ENCODE measurements around the gene ZNF235. TPM values are rescaled to one million over a fixed set of nuclear protein-coding genes. Genes with fewer than 3 reads are reported as not detected.
"Not testable (repeated sequence)": the region's sequence is repeated elsewhere in the genome, so short reads cannot be mapped to it uniquely, and the experiment has no call there.

ZNF235 gene
- 2.7 TPM for polyA plus RNA-seq (2013, experiment 1 of 2; ENCODE audit: insufficient read length)
- polyA plus RNA-seq (2013, experiment 2 of 2; ENCODE audit: insufficient read length), result 2.7 TPM

DNA sequence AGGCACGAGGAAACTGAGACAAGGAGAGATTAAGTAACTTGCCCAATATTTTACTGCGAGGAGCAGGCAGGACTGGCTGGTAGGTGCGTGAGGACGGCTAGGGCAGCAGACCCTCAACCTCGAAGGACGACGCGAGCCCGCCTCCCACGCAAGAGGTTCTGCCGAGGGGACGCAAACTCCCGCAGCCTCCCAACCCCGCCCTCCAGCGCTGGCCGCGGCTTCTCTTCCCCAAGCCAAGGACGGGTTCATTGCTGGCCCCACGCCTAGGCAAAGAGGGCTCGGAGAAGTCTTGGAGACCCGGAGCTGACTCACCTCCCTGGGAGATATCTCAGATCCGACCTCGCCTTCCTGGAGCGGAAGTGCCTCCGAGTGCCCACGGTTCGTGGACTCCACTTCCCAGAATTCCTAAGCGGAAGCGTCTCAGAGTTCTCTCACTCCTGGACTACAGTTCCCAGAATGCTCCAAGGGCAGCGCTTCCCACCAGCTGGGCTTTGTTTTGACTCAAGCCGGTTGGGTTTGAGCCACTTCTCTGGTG is at the start of gene ZNF235:
ZNF235 (minus strand) TSS at position 367 of the 535 bp plus-strand sequence. CDS start 1,621 bp downstream, outside the sequence.
- DNase-seq, result peak; percentile 98

- no peak for DNase-seq
Measured at GRCh38 chr19:44346556-44346955, 41.7 kb upstream of the ZNF235 start.

DNA sequence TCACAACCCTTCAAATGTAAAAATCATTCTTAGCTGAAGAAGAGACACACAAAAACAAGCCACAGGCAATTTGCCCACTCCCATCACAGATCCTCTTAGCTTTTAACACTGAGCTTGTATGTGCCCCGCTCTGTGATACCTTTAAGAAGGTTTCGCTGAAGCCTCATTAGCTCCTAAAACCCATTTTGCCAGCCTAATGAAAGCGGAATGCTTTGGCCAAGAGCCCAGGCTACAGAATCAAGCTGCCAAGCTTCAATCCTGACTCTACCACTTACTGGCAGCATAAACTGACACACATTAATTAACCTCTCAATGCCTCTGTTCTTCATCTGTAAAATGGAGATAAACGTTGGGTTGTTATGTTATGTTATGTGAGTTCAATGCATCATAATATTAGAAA is 41.1 kb upstream of the ZNF235 start:
- DNase-seq, result no peak

DNA sequence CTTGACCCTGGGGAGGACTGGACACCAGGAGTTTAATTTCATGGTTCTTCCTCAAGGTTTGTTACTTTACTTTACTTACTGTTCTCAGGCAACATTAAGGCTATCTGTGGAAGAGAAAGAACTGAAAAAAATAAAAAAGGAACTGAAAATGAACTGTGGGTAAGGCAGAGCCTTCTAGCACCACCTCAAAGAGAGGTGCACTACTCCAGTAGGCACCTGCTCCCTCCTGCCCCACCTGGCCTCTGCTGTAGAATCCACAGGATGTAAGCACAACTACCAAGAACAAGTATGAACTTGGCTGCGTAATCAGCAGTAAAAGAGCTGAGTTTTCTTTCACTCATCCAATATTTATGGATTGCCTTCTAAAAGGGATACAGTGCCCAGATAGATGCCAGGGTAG is 39.4 kb upstream of the ZNF235 start:
- DNase-seq, result no peak

- DNase-seq, result no peak
Measured at GRCh38 chr19:44341794-44342193, 37.0 kb upstream of the ZNF235 start.

- DNase-seq, result not testable (repeated sequence)
Measured at GRCh38 chr19:44334639-44335038, 29.8 kb upstream of the ZNF235 start.

DNA sequence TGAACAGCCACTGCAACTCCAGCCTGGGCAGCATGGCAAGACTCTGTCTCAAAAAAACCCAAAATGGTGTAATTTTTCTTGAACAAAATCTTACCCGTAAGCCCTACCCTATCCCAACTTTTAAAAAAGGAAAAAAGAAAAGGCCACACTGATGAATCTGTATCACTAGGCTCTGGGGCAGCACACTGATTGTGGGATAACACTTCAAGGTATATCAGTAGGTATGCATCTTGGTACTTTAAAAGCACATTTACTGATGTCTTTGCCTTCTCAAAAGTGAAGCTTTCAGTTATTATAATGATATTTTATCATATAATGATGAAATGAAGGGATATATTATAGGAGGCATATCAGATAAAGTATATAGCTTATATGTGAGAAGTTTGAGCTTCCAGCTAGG is 27.3 kb upstream of the ZNF235 start:
- no peak for DNase-seq

DNA sequence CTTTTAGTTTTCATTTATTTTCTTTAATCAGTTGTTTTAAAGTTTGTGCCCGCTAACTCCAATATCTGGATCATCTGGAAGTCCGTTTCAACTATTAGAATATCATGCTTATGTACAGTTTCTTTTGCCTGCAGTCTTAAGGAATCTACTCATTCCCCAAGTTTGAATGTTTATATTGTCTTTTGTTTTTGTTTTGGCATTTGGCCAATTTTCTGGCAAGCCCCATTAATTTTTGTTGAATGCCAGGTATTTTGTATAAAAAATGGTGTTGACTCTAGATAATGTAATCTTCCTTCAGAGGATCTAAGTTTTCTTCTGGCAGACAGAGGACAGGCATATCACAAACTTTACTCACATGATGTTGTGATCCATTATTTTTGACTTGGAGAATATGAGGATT is 11.1 kb upstream of the ZNF235 start:
- DNase-seq, result no peak

GRCh38 chr19:44313231-44313630 is 8.4 kb upstream of the ZNF235 start:
- no peak for DNase-seq

DNA sequence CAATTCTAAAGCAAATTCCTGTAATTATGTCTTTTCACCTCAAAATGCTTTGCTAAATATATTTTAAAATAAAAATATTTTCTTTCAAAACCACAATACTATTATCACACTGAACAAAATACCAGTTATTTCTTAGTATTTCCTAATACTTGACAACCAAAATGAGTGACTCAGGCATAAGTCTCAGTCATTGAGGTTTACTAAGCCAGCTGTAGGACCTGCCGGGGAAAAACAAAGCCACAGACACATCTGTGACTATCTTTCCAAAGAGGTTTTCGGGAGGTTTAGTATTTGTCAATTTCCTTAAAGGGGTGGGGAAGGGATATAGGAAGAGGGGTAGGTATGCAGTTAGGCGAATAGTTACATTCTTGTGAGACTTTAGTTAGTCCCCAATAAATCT is 3.2 kb upstream of the ZNF235 start:
- no peak for DNase-seq

GRCh38 chr19:44306283-44306682 is 1.5 kb upstream of the ZNF235 start:
- no peak for DNase-seq

- no peak for DNase-seq
Measured at GRCh38 chr19:44305457-44305856, 632 bp upstream of the ZNF235 start.

- peak; percentile 22 for DNase-seq
Measured at GRCh38 chr19:44303976-44304568, 753 bp downstream of the ZNF235 start.

- DNase-seq, result no peak
Measured at GRCh38 chr19:44303320-44303719, 1.5 kb downstream of the ZNF235 start.

DNA sequence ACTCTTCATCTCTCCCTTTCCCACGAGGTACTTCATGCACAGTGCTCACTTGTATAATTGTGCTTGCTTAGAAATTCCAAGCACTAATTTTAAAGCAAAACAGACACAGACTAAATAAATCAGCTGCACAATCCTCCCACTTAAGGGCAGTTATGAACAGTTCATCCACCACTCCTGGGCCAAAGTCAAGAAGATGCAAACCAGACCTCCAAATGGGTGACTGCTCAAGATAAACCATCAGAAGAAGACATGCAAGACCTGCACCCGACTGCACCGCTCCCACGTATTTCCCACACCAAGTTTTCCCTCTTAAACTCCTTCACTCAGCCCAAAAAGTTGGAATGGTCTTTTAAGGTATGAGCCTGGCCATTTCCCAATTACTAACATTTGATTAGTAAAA is 19.9 kb downstream of the ZNF235 start:
- DNase-seq, result no peak

- DNase-seq, result no peak
Measured at GRCh38 chr19:44282846-44283245, 22.0 kb downstream of the ZNF235 start.

DNA sequence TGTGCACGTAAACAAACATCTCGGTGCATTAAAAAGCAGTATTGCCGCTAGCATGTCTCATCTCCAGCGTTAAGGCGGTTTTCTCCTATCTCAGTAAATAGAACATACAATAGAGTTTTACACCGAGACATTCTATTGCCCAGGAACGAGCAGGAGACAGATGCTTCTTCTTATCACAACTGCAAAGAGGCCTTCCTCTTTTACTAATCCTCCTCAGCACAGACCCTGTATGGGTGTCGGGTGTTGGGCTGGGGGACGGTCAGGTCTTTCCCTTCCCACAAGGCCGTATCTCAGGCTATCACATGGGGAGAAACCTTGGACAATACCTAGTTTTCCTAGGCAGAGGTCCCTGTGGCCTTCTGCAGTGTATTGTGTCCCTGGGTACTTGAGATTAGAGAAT is 23.9 kb downstream of the ZNF235 start:
- no peak for DNase-seq

DNA sequence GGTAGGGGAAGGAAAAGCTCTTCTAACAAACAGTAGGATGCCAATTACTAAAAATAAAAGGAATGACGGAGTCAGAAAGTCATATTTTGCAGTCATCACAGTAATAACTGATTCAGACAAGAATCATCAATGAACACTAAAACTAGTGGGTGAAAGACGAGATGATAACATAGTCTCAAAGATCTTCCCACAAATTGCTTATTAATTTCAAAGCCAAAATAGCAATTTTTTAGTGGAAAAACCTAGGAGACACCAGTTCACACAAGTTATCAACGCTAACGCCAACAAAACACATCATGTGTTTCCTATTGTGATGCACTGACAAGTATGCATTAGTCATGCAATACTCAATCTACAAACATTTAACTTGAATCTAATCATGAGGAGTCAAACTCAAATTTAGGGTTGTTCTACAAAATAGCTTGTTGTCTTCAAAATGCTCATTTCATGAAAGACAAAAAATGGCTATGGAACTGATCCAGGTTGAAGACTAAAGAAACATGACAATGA is 26.6 kb downstream of the ZNF235 start:
- DNase-seq, result no peak

- DNase-seq, result no peak
Measured at GRCh38 chr19:44277331-44277730, 27.5 kb downstream of the ZNF235 start.

- DNase-seq, result peak; percentile 14
Measured at GRCh38 chr19:44260695-44261446, 44.0 kb downstream of the ZNF235 start.

- DNase-seq, result no peak
Measured at GRCh38 chr19:44260343-44260681, 44.5 kb downstream of the ZNF235 start.

GRCh38 chr19:44258835-44259413 is 45.9 kb downstream of the ZNF235 start:
- DNase-seq, result no peak

DNA sequence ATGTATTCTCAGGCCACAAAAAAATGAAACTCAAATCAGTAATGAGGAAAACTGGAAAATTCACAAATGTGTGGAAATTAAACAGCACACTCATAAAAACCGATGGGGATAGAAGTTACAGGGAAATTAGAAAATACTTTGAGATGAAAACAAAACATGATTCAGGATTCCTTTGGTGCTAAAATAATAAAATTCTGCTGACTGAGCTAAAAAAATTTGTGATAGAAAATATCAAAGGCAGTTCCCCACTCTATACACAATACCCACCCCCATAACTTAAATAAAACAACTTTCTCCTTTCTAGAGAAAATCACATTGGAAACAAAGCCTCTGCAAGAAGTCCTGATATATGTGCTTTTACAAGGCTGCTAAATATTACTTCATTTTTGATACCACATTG is 46.7 kb downstream of the ZNF235 start:
- DNase-seq, result no peak
